H1 (cell line): Measurements from ENCODE around the gene ATXN3.

Source experiments
- ATF2 ChIP-seq: IDR thresholded peaks from 2 replicates; pipeline ENCODE4 v1.6.1; 2012; ENCODE audit warnings: low read length, inconsistent platforms
- ATF3 ChIP-seq: IDR thresholded peaks from 2 replicates; pipeline ENCODE4 v1.6.1; 2011; ENCODE audit warnings: low read depth, mild to moderate bottlenecking, low read length; ENCODE audit not compliant: insufficient read depth
- CTCF ChIP-seq, 3 experiments: IDR thresholded peaks; 1 replicate in 2 of 3; 2 replicates in 1 of 3; pipeline versions ENCODE4 v1.5.1 to v1.6.1; 2011; ENCODE audit warnings: low read length in 3 of 3, mild to moderate bottlenecking in 3 of 3, inconsistent platforms in 2 of 3, low read depth in 1 of 3, moderate library complexity in 1 of 3; ENCODE audit not compliant: insufficient read depth in 1 of 3; ENCODE audit errors: control extremely low read depth in 1 of 3
- EGR1 ChIP-seq: IDR thresholded peaks from 2 replicates; pipeline ENCODE4 v1.6.1; 2011; ENCODE audit warnings: low read depth, low read length, borderline replicate concordance
- EZH2 ChIP-seq: fragments of 200-600 bp; sonication (generic); IDR thresholded peaks from 2 replicates; pipeline ENCODE4 v1.7.1; 2012; ENCODE audit warnings: low read depth, mild to moderate bottlenecking, moderate library complexity, low read length, inconsistent platforms; ENCODE audit not compliant: severe bottlenecking
- JUN ChIP-seq: IDR thresholded peaks from 2 replicates; pipeline ENCODE4 v1.6.1; 2011; ENCODE audit warnings: low read depth, mild to moderate bottlenecking, improper control_type of control experiment, low read length
- POLR2AphosphoS5 ChIP-seq: IDR thresholded peaks from 2 replicates; pipeline ENCODE4 v1.6.1; 2011; ENCODE audit warnings: low read depth, low read length
- SUZ12 ChIP-seq: fragments of 200-600 bp; sonication (generic); IDR thresholded peaks from 2 replicates; pipeline ENCODE4 v1.6.1; 2012; ENCODE audit warnings: mild to moderate bottlenecking, inconsistent platforms, low read length, moderate library complexity, mixed read lengths
- TCF12 ChIP-seq: IDR thresholded peaks from 2 replicates; pipeline ENCODE4 v1.6.1; 2011; ENCODE audit warnings: low read depth, mild to moderate bottlenecking, low read length

DNA sequence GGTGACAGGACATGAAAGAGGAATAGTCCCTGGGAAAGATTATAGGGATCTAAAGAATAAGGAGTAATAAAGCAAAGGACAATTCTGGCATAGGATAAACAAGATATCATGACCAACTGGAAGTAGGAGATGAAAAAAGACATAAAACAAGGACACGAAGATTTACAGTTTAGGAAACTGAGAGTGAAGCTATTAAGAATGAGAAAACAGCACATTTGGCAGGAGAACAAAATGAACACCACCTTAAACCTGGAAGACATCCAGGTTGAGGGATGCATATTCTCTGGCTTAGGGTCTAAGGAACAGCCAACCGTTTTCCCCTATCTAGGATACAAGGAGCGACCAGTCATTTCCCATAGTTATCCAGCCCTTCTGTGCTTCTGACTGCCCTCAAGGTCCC is 68.4 kb downstream of the ATXN3 start:
- TF ChIP-seq ATF2 (no peak), EZH2 (no peak), TCF12 (no peak), JUN (no peak), SUZ12 (no peak), EGR1 (no peak), ATF3 (no peak), POLR2AphosphoS5 (no peak), CTCF (IDR thresholded peaks at IDR 0.05; ENCODE audit: control extremely low read depth in 1 of 3, insufficient read depth in 1 of 3, low read depth in 1 of 3, low read length in 3 of 3) (no peak)
